B cell (primary cell): ENCODE measurements around the gene CPNE2. TPM values are rescaled to one million over a fixed set of nuclear protein-coding genes. Genes with fewer than 3 reads are reported as not detected.
A peak's percentile ranks its signal among the peaks of the same experiment; 100 is the strongest.

Experiments
- ATAC-seq: fragments of 200-7000 bp; cut with Tn5 transposase; one replicate; pipeline ENCODE4 v1.10.0; 2021; ENCODE audit warnings: low read depth, mild to moderate bottlenecking, moderate number of reproducible peaks, moderate library complexity
- CTCF ChIA-PET: fragments of 350-600 bp; sonication (Branson Sonifier 250); formaldehyde crosslinking; loops from one replicate; lab custom pipeline; 2021; ENCODE audit warnings: antibody characterized with exemption, inconsistent platforms; lab: Charles Lee
- POLR2A ChIA-PET: fragments of 350-600 bp; sonication (Branson Sonifier 250); formaldehyde crosslinking; loops from one replicate; lab custom pipeline; 2021; ENCODE audit warnings: antibody characterized with exemption; lab: Charles Lee
- DNase-seq: peaks from one replicate; pipeline ENCODE4 v3.0.0; 2013
- H2AFZ ChIP-seq: 2 replicates; pipeline ENCODE4 v1.6.1; 2012; ENCODE audit warnings: mild to moderate bottlenecking, low read depth, low read length; ENCODE audit not compliant: insufficient read depth, poor library complexity, severe bottlenecking
- H3K27ac ChIP-seq, 2 donors: 1 replicate in 1 of 2; 2 replicates in 1 of 2; pipeline ENCODE4 v1.5.1; 2012 to 2013; ENCODE audit warnings: low read length in 2 of 2, mild to moderate bottlenecking in 2 of 2, moderate library complexity in 1 of 2
- H3K27me3 ChIP-seq, 4 experiments: fragments of 200-600 bp in 1 of 4; sonication (generic) in 1 of 4; replicated peaks in 1 of 4; 1 replicate in 2 of 4; 2 replicates in 2 of 4; pipeline versions ENCODE4 v1.6.1 to v1.7.0; 2013 to 2016; ENCODE audit warnings: low read length in 3 of 4, mild to moderate bottlenecking in 2 of 4, mixed read lengths in 1 of 4, moderate library complexity in 1 of 4; ENCODE audit not compliant: insufficient read depth in 4 of 4, control insufficient read depth in 3 of 4; ENCODE audit errors: control extremely low read depth in 1 of 4
- H3K36me3 ChIP-seq, 2 experiments: replicated peaks in 1 of 2; 1 replicate in 1 of 2; 2 replicates in 1 of 2; pipeline versions ENCODE4 v1.6.1 to v1.7.1; 2013; ENCODE audit warnings: low read length in 1 of 2; ENCODE audit not compliant: insufficient read depth in 2 of 2, control insufficient read depth in 1 of 2; ENCODE audit errors: control extremely low read depth in 1 of 2, extremely low read depth in 1 of 2
- H3K4me1 ChIP-seq, 2 donors: fragments of 200-600 bp in 1 of 2; sonication (generic) in 1 of 2; 1 replicate in 1 of 2; 2 replicates in 1 of 2; pipeline versions ENCODE4 v1.5.1 to v1.6.1; 2013 to 2017; ENCODE audit warnings: low read length in 2 of 2; ENCODE audit not compliant: control insufficient read depth in 2 of 2, insufficient read depth in 2 of 2
- H3K4me2 ChIP-seq: replicated peaks from 2 replicates; pipeline ENCODE3; 2012; ENCODE audit warnings: mild to moderate bottlenecking, low read depth, low read length; ENCODE audit not compliant: poor library complexity, severe bottlenecking
- H3K4me3 ChIP-seq, 5 experiments: fragments of 200-600 bp in 1 of 5; sonication (generic) in 1 of 5; 1 replicate in 3 of 5; 2 replicates in 2 of 5; pipeline versions ENCODE4 v1.5.1 to v1.7.0; 2011 to 2016; ENCODE audit warnings: low read length in 4 of 5, mild to moderate bottlenecking in 4 of 5, low read depth in 2 of 5, control low read depth in 1 of 5, moderate library complexity in 1 of 5; ENCODE audit not compliant: insufficient read depth in 1 of 5; ENCODE audit errors: control extremely low read depth in 1 of 5, extremely low read depth in 1 of 5
- H3K79me2 ChIP-seq: fragments of 200-600 bp; sonication (generic); one replicate; pipeline ENCODE4 v1.6.0; 2016; ENCODE audit warnings: low read length; ENCODE audit not compliant: control insufficient read depth, insufficient read depth
- H3K9ac ChIP-seq: fragments of 200-600 bp; sonication (generic); 2 replicates; pipeline ENCODE4 v1.6.1; 2017; ENCODE audit warnings: mild to moderate bottlenecking, low read length, moderate library complexity
- H3K9me3 ChIP-seq, 3 donors: one replicate each; pipeline versions ENCODE4 v1.6.1 to v1.7.1; 2013; ENCODE audit warnings: low read length in 2 of 3; ENCODE audit not compliant: control insufficient read depth in 2 of 3, insufficient read depth in 1 of 3; ENCODE audit errors: control extremely low read depth in 1 of 3
- H4K20me1 ChIP-seq: 2 replicates; pipeline ENCODE4 v1.6.0; 2012; ENCODE audit warnings: mild to moderate bottlenecking, low read length; ENCODE audit not compliant: insufficient read depth, control insufficient read depth, poor library complexity, severe bottlenecking
- H3K27ac Mint-ChIP-seq: one replicate; pipeline ENCODE4 v1.8.0; 2021; ENCODE audit warnings: mixed read lengths
- H3K27me3 Mint-ChIP-seq: one replicate; pipeline ENCODE4 v1.8.0; 2021; ENCODE audit warnings: mixed read lengths
- H3K4me1 Mint-ChIP-seq: one replicate; pipeline ENCODE4 v1.8.0; 2021; ENCODE audit warnings: mixed read lengths
- H3K4me3 Mint-ChIP-seq: one replicate; pipeline ENCODE4 v1.8.0; 2021; ENCODE audit warnings: mixed read lengths
- H3K9me3 Mint-ChIP-seq: one replicate; pipeline ENCODE4 v1.8.0; 2022; ENCODE audit warnings: mixed read lengths; ENCODE audit not compliant: insufficient read depth
- EZH2 ChIP-seq: IDR thresholded peaks from 2 replicates; pipeline ENCODE4 v1.6.1; 2012; ENCODE audit warnings: borderline replicate concordance, low read depth, mild to moderate bottlenecking, moderate library complexity, low read length; ENCODE audit not compliant: insufficient read depth, poor library complexity, severe bottlenecking
- WGBS: methylation state at CpG from one replicate; pipeline ENCODE4 v1.1.5; 2013; ENCODE audit warnings: missing lambda C conversion rate; ENCODE audit not compliant: insufficient coverage; 5-methylcytosine and 5-hydroxymethylcytosine counted together
- intact Hi-C: fragments of 100-400 bp; cut with micrococcal nuclease; formaldehyde crosslinking; loops from one replicate; pipeline ENCODE4 v1.10.0; 2022
- polyA plus RNA-seq: library from polyadenylated mRNA; depleted of rRNA; stranded (reverse); fragments of >200 nt; gene quantifications from 2 replicates; pipeline ENCODE4 v1.2.3, GENCODE V29; 2012
- total RNA-seq, 2 donors: library from RNA; stranded (reverse); fragments of 120-200 nt in 1 of 2; gene quantifications; 1 replicate in 1 of 2; 2 replicates in 1 of 2; pipeline versions ENCODE4 v1.2.3 to v1.2.4, GENCODE V29; 2013 to 2022
- TF ChIP-seq, protein P1 (sequence below): fragments of 200-600 bp; IDR thresholded peaks from one replicate; pipeline ENCODE4 v1.8.0; 2022; ENCODE audit warnings: antibody characterized with exemption, mild to moderate bottlenecking

CPNE2 gene
- total and polyA plus RNA-seq, 2 donors (not counting 1 experiment from before 2014, with no cell fraction given) = 1.5 to 2.9 TPM

DNA sequence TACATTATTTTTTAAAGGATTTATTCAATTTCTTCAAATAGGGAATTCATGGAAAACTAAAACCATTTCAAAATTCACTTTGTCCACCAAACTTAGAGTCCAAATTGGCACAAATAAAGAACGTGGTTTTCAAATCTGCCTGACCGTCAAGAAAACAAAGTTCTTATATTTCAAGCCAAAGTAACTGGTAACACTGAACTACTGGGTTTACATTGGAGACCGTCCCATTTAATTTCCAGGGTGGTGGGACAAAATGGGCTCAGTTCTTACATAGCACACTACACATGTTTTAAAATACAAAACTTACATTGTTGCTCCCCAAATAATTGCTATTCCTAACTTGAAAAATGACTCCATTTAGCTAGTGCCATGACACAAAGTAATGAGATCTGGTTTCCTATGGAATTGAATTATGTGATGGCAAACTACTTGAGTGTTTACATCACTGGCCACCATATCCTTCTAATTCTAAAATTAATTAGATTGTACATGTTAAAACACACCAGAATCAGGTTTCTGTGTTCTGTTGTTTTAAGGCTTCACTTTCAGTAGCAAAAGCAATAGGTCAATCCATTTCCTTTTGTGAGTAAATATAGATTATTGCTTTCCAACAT lies 86.9 kb downstream of the CPNE2 start:
- intact Hi-C loops = no loop called here
- TF ChIP-seq, protein P1, sequence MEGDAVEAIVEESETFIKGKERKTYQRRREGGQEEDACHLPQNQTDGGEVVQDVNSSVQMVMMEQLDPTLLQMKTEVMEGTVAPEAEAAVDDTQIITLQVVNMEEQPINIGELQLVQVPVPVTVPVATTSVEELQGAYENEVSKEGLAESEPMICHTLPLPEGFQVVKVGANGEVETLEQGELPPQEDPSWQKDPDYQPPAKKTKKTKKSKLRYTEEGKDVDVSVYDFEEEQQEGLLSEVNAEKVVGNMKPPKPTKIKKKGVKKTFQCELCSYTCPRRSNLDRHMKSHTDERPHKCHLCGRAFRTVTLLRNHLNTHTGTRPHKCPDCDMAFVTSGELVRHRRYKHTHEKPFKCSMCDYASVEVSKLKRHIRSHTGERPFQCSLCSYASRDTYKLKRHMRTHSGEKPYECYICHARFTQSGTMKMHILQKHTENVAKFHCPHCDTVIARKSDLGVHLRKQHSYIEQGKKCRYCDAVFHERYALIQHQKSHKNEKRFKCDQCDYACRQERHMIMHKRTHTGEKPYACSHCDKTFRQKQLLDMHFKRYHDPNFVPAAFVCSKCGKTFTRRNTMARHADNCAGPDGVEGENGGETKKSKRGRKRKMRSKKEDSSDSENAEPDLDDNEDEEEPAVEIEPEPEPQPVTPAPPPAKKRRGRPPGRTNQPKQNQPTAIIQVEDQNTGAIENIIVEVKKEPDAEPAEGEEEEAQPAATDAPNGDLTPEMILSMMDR = no peak
- TF ChIP-seq EZH2 = no peak
- peaks cover 0 to 7% of the 10 kb centered on the region in 2 donors for H3K4me1 ChIP-seq
- H3K79me2 ChIP-seq = peaks cover 71% of the 10 kb centered on the region
- no peaks in the 10 kb centered on the region for H3K27me3 Mint-ChIP-seq
- H4K20me1 ChIP-seq = peaks cover 27% of the 10 kb centered on the region
- H3K4me3 Mint-ChIP-seq = no peak overlapping the region
- ChIA-PET POLR2A (no interaction called here), CTCF (interaction anchor here (0.6 kb wide), 1 partner anchor 168 kb away, joined by 3 read pairs; no protein-coding TSS in a partner anchor)
- WGBS = 100% methylated on average over 1 of the region's 3 CpGs
- H3K36me3 ChIP-seq = peaks cover 3 to 13% of the 10 kb centered on the region in 2 experiments
- no peaks in the 10 kb centered on the region for H3K9me3 Mint-ChIP-seq
- no peak for ATAC-seq
- peaks cover 20% of the 10 kb centered on the region for H3K4me1 Mint-ChIP-seq
- H3K4me3 ChIP-seq = no peak overlapping the region
- H3K27me3 ChIP-seq = no peaks in the 10 kb centered on the region
- no peak overlapping the region for H2AFZ ChIP-seq
- H3K27ac ChIP-seq = no peak overlapping the region
- no peak for DNase-seq
- H3K9me3 ChIP-seq = no peaks in the 10 kb centered on the region
- no peak overlapping the region for H3K4me2 ChIP-seq
- H3K27ac Mint-ChIP-seq = no peak overlapping the region
- no peak overlapping the region for H3K9ac ChIP-seq

DNA sequence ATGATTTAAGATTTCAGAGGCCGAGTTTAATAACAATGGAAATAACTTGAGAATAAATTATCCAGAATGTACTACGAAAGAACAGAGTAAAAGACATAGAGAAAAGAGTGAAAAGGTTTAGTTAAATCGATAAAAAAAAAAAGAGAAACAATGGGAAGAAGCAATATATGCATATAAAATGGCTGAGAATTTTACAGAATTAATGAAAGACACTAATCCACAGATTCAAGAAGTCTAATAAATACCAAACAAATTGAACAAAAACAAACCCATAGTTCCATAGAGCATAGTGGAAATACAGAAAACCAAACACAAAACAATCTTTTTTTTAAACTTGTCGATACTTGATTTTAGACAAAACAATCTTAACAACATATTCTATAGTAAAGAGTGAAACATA lies 91.7 kb downstream of the CPNE2 start:
- Histone ChIP-seq H3K27ac (no peak overlapping the region), H3K27me3 (no peaks in the 10 kb centered on the region), H3K79me2 (peaks cover 95% of the 10 kb centered on the region), H2AFZ (no peak overlapping the region), H3K4me3 (no peak overlapping the region), H4K20me1 (peaks cover 27% of the 10 kb centered on the region), H3K36me3 (peaks cover 3 to 6% of the 10 kb centered on the region in 2 experiments), H3K9ac (no peak overlapping the region), H3K9me3 (no peaks in the 10 kb centered on the region), H3K4me2 (peak overlapping the region; percentile 91), H3K4me1 (peaks cover 26 to 28% of the 10 kb centered on the region in 2 donors)
- Mint-ChIP-seq H3K4me3 (peak overlapping the region; percentile 90), H3K4me1 (peaks cover 57% of the 10 kb centered on the region), H3K27ac (peak overlapping the region; percentile 7), H3K27me3 (no peaks in the 10 kb centered on the region), H3K9me3 (no peaks in the 10 kb centered on the region)
- ChIA-PET CTCF (interaction anchor here (0.7 kb wide), 1 partner anchor 232 kb away, joined by 5 read pairs; no protein-coding TSS in a partner anchor), POLR2A (no interaction called here)
- intact Hi-C loops = loop anchor here (5.0 to 10.0 kb wide), 2 partner anchors 37 to 759 kb away; partner anchors contain the start of gene AMFR
- no CpG with 5 or more reads among the region's 4 CpGs for WGBS
- TF ChIP-seq, protein P1 = no peak
- no peak for TF ChIP-seq EZH2
- ATAC-seq (no peak), DNase-seq (no peak)
